ENCODE data around the gene TOMM7.
A peak's percentile ranks its signal among the peaks of the same experiment; 100 is the strongest.

The TOMM7 gene

GRCh38 chr7:22842973-22843372 is 20.3 kb upstream of the TOMM7 start:
- H3K4me3 ChIP-seq (ENCODE audit: low read length, poor library complexity, severe bottlenecking) = no peak overlapping the region
- no peak overlapping the region for H3K9ac ChIP-seq (ENCODE audit: low read depth, low read length, poor library complexity, severe bottlenecking)
- H3K4me1 ChIP-seq (ENCODE audit: insufficient read depth, low read length, poor library complexity, severe bottlenecking) = no peaks in the 10 kb centered on the region
- H3K27me3 ChIP-seq (ENCODE audit: insufficient read depth, low read length, poor library complexity, severe bottlenecking) = no peaks in the 10 kb centered on the region
- H4K20me1 ChIP-seq (ENCODE audit: insufficient read depth, low read length, poor library complexity, severe bottlenecking) = no peaks in the 10 kb centered on the region
- TF ChIP-seq EZH2phosphoT487 (IDR thresholded peaks at IDR 0.05; ENCODE audit: borderline replicate concordance) (no peak), CTCF (conservative IDR thresholded peaks at IDR 0.05; ENCODE audit: low read length) (no peak)
- H3K4me2 ChIP-seq (ENCODE audit: low read depth, low read length, poor library complexity, severe bottlenecking) = no peak overlapping the region
- H3K79me2 ChIP-seq (ENCODE audit: insufficient read depth, low read length) = no peaks in the 10 kb centered on the region
- H3K36me3 ChIP-seq (ENCODE audit: insufficient read depth, low read length) = no peaks in the 10 kb centered on the region
- H3K9me3 ChIP-seq (ENCODE audit: insufficient read depth, low read depth, low read length) = no peaks in the 10 kb centered on the region
- no peak overlapping the region for H2AFZ ChIP-seq (ENCODE audit: low read length)
- no peaks in the 10 kb centered on the region for H3F3A ChIP-seq (ENCODE audit: low read depth)
- no peaks in the 10 kb centered on the region for H3K9me2 ChIP-seq (replicated peaks; ENCODE audit: low read depth, low read length)

DNA sequence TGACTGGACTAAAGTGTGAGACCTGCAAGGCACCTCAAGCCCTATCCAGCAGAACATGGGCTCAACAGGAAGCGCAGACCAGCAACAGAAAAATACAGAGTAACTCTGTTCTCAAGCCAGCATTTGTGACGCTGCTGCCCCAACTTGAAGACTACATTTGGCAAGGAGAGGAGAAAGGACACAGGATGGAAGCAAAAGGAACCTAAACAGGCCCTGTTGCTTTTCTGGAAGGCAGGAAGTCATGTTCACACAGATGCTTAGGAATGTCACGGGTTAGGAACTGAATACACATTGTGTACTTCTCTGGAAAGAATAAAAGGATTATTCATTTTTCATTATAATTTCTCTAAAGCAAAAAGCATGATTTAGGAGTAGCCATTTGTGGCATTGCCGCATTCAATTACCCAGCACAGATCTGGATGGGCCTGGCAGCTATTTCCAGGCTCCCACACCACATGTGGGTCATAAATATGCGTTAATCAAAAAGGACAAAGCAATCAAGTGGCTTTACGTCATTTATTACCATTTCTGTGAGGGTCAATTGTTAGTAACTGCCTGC is 19.8 kb upstream of the TOMM7 start:
- H3K4me2 ChIP-seq (ENCODE audit: low read depth, low read length, poor library complexity, severe bottlenecking) = no peak overlapping the region
- H3K79me2 ChIP-seq (ENCODE audit: insufficient read depth, low read length) = no peaks in the 10 kb centered on the region
- H3K27me3 ChIP-seq (ENCODE audit: insufficient read depth, low read length, poor library complexity, severe bottlenecking) = no peaks in the 10 kb centered on the region
- H3F3A ChIP-seq (ENCODE audit: low read depth) = no peaks in the 10 kb centered on the region
- TF ChIP-seq EZH2phosphoT487 (IDR thresholded peaks at IDR 0.05; ENCODE audit: borderline replicate concordance) (no peak), CTCF (conservative IDR thresholded peaks at IDR 0.05; ENCODE audit: low read length) (no peak)
- no peaks in the 10 kb centered on the region for H3K9me3 ChIP-seq (ENCODE audit: insufficient read depth, low read depth, low read length)
- no peaks in the 10 kb centered on the region for H3K4me1 ChIP-seq (ENCODE audit: insufficient read depth, low read length, poor library complexity, severe bottlenecking)
- no peak overlapping the region for H3K9ac ChIP-seq (ENCODE audit: low read depth, low read length, poor library complexity, severe bottlenecking)
- no peak overlapping the region for H3K4me3 ChIP-seq (ENCODE audit: low read length, poor library complexity, severe bottlenecking)
- H3K36me3 ChIP-seq (ENCODE audit: insufficient read depth, low read length) = no peaks in the 10 kb centered on the region
- no peaks in the 10 kb centered on the region for H4K20me1 ChIP-seq (ENCODE audit: insufficient read depth, low read length, poor library complexity, severe bottlenecking)
- H3K9me2 ChIP-seq (replicated peaks; ENCODE audit: low read depth, low read length) = no peaks in the 10 kb centered on the region
- peak overlapping the region; percentile 19; the same call in 1 of the 2 replicates for H2AFZ ChIP-seq (ENCODE audit: low read length)

GRCh38 chr7:22841954-22842353 is 19.3 kb upstream of the TOMM7 start:
- peak overlapping the region; percentile 19; the same call in 1 of the 2 replicates for H2AFZ ChIP-seq (ENCODE audit: low read length)

More at GRCh38 chr7:22841954-22842353, 19.3 kb upstream of the TOMM7 start:
- no peaks in the 10 kb centered on the region for H3K36me3 ChIP-seq (ENCODE audit: insufficient read depth, low read length)
- H3K9ac ChIP-seq (ENCODE audit: low read depth, low read length, poor library complexity, severe bottlenecking) = no peak overlapping the region
- no peaks in the 10 kb centered on the region for H3K79me2 ChIP-seq (ENCODE audit: insufficient read depth, low read length)
- no peak for TF ChIP-seq EZH2phosphoT487 (IDR thresholded peaks at IDR 0.05; ENCODE audit: borderline replicate concordance)
- no peak for TF ChIP-seq CTCF (conservative IDR thresholded peaks at IDR 0.05; ENCODE audit: low read length)
- H3K4me1 ChIP-seq (ENCODE audit: insufficient read depth, low read length, poor library complexity, severe bottlenecking) = no peaks in the 10 kb centered on the region
- H3K9me3 ChIP-seq (ENCODE audit: insufficient read depth, low read depth, low read length) = no peaks in the 10 kb centered on the region
- no peaks in the 10 kb centered on the region for H3K9me2 ChIP-seq (replicated peaks; ENCODE audit: low read depth, low read length)
- H3K27me3 ChIP-seq (ENCODE audit: insufficient read depth, low read length, poor library complexity, severe bottlenecking) = no peaks in the 10 kb centered on the region
- H3F3A ChIP-seq (ENCODE audit: low read depth) = no peaks in the 10 kb centered on the region
- H3K4me2 ChIP-seq (ENCODE audit: low read depth, low read length, poor library complexity, severe bottlenecking) = no peak overlapping the region
- H3K4me3 ChIP-seq (ENCODE audit: low read length, poor library complexity, severe bottlenecking) = no peak overlapping the region
- no peaks in the 10 kb centered on the region for H4K20me1 ChIP-seq (ENCODE audit: insufficient read depth, low read length, poor library complexity, severe bottlenecking)
